ENCODE results near the gene OR14J1. TPM values are rescaled to one million over a fixed set of nuclear protein-coding genes. Genes with fewer than 3 reads are reported as not detected.

The OR14J1 gene
- total and polyA plus RNA-seq, 2 donors (not counting 3 experiments of a cell fraction or from before 2014, with no cell fraction given), result not detected

DNA sequence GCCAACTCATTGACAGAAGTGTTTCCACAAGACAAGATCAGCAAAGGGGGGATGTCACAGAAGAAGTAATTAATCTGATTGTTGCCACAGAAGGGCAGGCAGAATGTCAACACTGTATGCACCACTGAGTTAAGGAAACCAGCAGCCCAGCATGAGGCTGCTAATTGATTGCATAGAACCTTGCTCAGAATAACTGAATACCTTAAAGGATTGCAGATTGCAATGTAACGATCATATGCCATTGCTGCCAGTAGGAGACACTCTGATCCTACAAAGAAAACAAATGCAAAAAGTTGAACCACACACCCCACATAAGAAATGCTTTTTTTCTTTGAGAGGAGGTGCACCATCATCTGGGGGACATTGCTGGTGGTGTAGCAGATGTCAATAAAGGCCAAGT is 54.1 kb downstream of the OR14J1 start:
- dilution Hi-C loops (cut with MboI; ENCODE audit: extremely low pct_ligation_motif_present, low sequenced_read_pairs) (no loop called here), intact Hi-C loops (cut with micrococcal nuclease) (no loop called here)
- no peak for FAIRE-seq
- Histone ChIP-seq H3K27me3 (ENCODE audit: control insufficient read depth in 2 of 2, insufficient read depth in 2 of 2, low read length in 2 of 2) (no peaks in the 10 kb centered on the region), H3K9me3 (replicated peaks; ENCODE audit: control insufficient read depth, insufficient read depth, low read length) (peaks cover 3% of the 10 kb centered on the region), H3K4me1 (ENCODE audit: control insufficient read depth, extremely low read depth, insufficient read depth, low read length) (no peaks in the 10 kb centered on the region), H3K4me2 (ENCODE audit: insufficient read depth, low read length) (no peak overlapping the region), H4K20me1 (replicated peaks; ENCODE audit: control insufficient read depth, extremely low read depth, insufficient read depth, low read length) (no peaks in the 10 kb centered on the region), H3K79me2 (ENCODE audit: control insufficient read depth, insufficient read depth, low read length) (no peaks in the 10 kb centered on the region), H2AFZ (ENCODE audit: low read depth, low read length) (no peak overlapping the region), H3K9ac (replicated peaks; ENCODE audit: extremely low read depth, insufficient read depth, low read length) (no peak overlapping the region), H3K9me1 (replicated peaks; ENCODE audit: control insufficient read depth, extremely low read depth, insufficient read depth, low read length) (no peaks in the 10 kb centered on the region), H3K36me3 (ENCODE audit: control insufficient read depth in 2 of 2, extremely low read depth in 1 of 2, insufficient read depth in 2 of 2, low read length in 2 of 2) (no peaks in the 10 kb centered on the region), H3K4me3 (replicated peaks in 1 of 3; ENCODE audit: insufficient read depth in 1 of 3, low read depth in 1 of 3, low read length in 3 of 3) (no peak overlapping the region), H3K27ac (ENCODE audit: insufficient read depth, low read depth, low read length) (no peak overlapping the region)
- ChIA-PET CTCF (no interaction called here), POLR2A (no interaction called here)
- BruUV-seq (replicated peaks), result no TSS peak
- DNase-seq (ENCODE audit: low read depth, low spot score), result no peak
- TF ChIP-seq POLR2A (IDR thresholded peaks at IDR 0.05; ENCODE audit: low read depth, low read length) (no peak), POLR2AphosphoS5 (IDR thresholded peaks at IDR 0.05; ENCODE audit: insufficient read depth, low read depth, low read length) (no peak), GATA2 (IDR thresholded peaks at IDR 0.05; ENCODE audit: insufficient read depth, insufficient read length, low read depth, low read length) (no peak), FOS (IDR thresholded peaks at IDR 0.05; ENCODE audit: borderline replicate concordance, insufficient read depth, low read length) (no peak), MYC (IDR thresholded peaks at IDR 0.05; ENCODE audit: low read depth, low read length) (no peak), JUN (IDR thresholded peaks at IDR 0.05; ENCODE audit: borderline replicate concordance, insufficient read depth, insufficient read length, low read depth) (no peak), EZH2 (IDR thresholded peaks at IDR 0.05; ENCODE audit: borderline replicate concordance, low read depth, low read length, severe bottlenecking) (no peak)
- TF ChIP-seq, protein P1, sequence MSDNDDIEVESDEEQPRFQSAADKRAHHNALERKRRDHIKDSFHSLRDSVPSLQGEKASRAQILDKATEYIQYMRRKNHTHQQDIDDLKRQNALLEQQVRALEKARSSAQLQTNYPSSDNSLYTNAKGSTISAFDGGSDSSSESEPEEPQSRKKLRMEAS (IDR thresholded peaks at IDR 0.05; ENCODE audit: insufficient read depth, insufficient read length), result no peak
- TF ChIP-seq, protein P2, sequence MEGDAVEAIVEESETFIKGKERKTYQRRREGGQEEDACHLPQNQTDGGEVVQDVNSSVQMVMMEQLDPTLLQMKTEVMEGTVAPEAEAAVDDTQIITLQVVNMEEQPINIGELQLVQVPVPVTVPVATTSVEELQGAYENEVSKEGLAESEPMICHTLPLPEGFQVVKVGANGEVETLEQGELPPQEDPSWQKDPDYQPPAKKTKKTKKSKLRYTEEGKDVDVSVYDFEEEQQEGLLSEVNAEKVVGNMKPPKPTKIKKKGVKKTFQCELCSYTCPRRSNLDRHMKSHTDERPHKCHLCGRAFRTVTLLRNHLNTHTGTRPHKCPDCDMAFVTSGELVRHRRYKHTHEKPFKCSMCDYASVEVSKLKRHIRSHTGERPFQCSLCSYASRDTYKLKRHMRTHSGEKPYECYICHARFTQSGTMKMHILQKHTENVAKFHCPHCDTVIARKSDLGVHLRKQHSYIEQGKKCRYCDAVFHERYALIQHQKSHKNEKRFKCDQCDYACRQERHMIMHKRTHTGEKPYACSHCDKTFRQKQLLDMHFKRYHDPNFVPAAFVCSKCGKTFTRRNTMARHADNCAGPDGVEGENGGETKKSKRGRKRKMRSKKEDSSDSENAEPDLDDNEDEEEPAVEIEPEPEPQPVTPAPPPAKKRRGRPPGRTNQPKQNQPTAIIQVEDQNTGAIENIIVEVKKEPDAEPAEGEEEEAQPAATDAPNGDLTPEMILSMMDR (IDR thresholded peaks at IDR 0.05; ENCODE audit: extremely low read depth in 1 of 2, insufficient read depth in 1 of 2, low read depth in 1 of 2, low read length in 2 of 2), result no peak

Other genes with a start within 250 kb of the OR14J1 start
- gene OR2B3, start 214.4 kb upstream of the OR14J1 start, total RNA-seq, result not detected in 2 replicates
- gene OR2B3, start 214.4 kb upstream of the OR14J1 start, polyA plus RNA-seq, result not detected in 2 replicates
- not detected in 2 replicates for gene OR2J1, start 202.2 kb upstream of the OR14J1 start, total RNA-seq
- not detected in 2 replicates for gene OR2J1, start 202.2 kb upstream of the OR14J1 start, polyA plus RNA-seq
- not detected in 2 replicates for gene OR2J3, start 193.6 kb upstream of the OR14J1 start, total RNA-seq
- not detected in 2 replicates for gene OR2J3, start 193.6 kb upstream of the OR14J1 start, polyA plus RNA-seq
- not detected in 2 replicates for gene OR2J2, start 130.8 kb upstream of the OR14J1 start, total RNA-seq
- gene OR2J2, start 130.8 kb upstream of the OR14J1 start, polyA plus RNA-seq, result not detected in 2 replicates
- gene OR5V1, start 67.2 kb downstream of the OR14J1 start, total RNA-seq, result not detected in 2 replicates
- gene OR5V1, start 67.2 kb downstream of the OR14J1 start, polyA plus RNA-seq, result not detected in 2 replicates
- not detected in 2 replicates for gene OR12D3, start 73.6 kb downstream of the OR14J1 start, total RNA-seq
- not detected in 2 replicates for gene OR12D3, start 73.6 kb downstream of the OR14J1 start, polyA plus RNA-seq
- gene OR12D2, start 93.9 kb downstream of the OR14J1 start, total RNA-seq, result not detected in 2 replicates
- not detected in 2 replicates for gene OR12D2, start 93.9 kb downstream of the OR14J1 start, polyA plus RNA-seq
- gene OR12D1, start 113.2 kb downstream of the OR14J1 start, total RNA-seq, result not detected in 2 replicates
- gene OR12D1, start 113.2 kb downstream of the OR14J1 start, polyA plus RNA-seq, result not detected in 2 replicates
- gene OR10C1, start 137.6 kb downstream of the OR14J1 start, total RNA-seq, result not detected in 2 replicates
- gene OR10C1, start 137.6 kb downstream of the OR14J1 start, polyA plus RNA-seq, result not detected in 2 replicates
- not detected in 2 replicates for gene OR11A1, start 155.4 kb downstream of the OR14J1 start, total RNA-seq
- gene OR11A1, start 155.4 kb downstream of the OR14J1 start, polyA plus RNA-seq, result not detected in 2 replicates
- not detected in 2 replicates for gene OR2H1, start 155.5 kb downstream of the OR14J1 start, total RNA-seq
- gene OR2H1, start 155.5 kb downstream of the OR14J1 start, polyA plus RNA-seq, result not detected in 2 replicates
- gene MAS1L, start 186.3 kb downstream of the OR14J1 start, total RNA-seq, result not detected in 2 replicates
- gene MAS1L, start 186.3 kb downstream of the OR14J1 start, polyA plus RNA-seq, result not detected in 2 replicates